Measurements from ENCODE around the gene SLC12A5.
A peak's percentile ranks its signal among the peaks of the same experiment; 100 is the strongest.

Gene SLC12A5

DNA sequence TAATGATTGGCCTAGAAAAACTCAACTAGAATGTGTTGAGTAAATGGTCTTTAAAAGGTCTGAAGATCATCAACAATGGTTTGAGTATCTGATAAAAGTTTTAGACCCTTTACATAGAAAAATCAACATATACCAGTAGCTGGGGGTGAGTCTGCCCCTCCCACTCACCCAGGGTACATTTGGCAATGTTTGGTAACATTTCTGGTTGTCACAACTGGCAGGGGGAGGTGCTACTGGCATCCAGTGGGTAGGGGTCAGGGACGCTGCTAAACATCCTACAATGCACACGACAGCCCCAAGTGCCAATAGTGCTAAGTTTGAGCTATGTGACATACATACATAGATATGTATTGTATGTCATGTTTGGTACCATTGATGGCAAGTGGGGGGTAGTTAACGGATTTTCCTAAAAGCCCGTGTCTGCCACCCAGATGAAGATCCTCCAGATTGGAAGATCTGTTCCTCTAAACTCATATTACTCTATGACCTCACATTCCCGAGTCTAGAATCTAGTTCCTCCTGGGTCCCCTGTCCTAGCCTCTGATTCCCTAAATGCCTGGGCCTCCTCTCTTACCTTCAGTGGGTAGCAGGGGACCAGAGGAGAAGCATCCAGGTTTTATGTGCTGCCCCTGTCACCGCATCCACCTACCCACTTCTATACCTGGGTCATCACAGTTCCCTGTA lies 22.9 kb upstream of the SLC12A5 start:
- no peak for DNase-seq (ENCODE audit: low read depth)

DNA sequence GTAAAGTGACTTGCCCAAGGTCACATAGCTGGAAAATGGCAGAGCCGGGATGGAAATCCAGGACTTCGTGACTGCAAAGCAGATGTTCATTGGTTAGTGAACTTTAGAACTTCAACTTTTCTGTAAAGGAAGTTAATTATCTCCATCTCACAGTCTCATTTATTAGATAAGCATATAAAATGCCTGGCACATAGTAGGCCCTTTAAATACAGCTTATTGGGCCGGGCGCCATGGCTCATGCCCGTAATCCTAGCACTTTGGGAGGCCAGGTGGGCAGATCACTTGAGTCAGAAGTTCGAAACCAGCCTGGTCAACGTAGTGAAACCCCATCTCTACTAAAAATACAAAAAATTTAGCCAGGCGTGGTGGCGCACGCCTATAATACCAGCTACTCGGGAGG lies 22.1 kb upstream of the SLC12A5 start:
- no peak for DNase-seq (ENCODE audit: low read depth)

DNA sequence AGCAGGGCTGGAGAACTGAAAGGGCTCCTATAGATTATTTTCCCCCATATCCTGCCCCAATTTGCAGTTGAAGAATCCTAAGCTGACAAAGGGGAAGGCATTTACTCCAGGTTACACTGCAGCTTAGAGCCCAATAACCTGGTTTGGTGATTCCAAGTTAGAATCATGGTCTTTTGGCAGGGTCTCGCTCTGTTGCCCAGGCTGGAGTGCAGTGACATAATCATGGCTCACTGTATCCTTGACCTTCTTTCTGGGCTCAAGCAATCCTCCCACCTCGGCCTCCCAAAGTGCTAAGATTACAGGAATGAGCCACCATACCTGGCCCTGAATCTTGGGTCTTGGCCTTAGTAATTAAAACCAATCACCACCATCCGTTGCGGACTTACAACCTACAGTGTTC lies 21.3 kb upstream of the SLC12A5 start:
- no peak for DNase-seq (ENCODE audit: low read depth)

DNA sequence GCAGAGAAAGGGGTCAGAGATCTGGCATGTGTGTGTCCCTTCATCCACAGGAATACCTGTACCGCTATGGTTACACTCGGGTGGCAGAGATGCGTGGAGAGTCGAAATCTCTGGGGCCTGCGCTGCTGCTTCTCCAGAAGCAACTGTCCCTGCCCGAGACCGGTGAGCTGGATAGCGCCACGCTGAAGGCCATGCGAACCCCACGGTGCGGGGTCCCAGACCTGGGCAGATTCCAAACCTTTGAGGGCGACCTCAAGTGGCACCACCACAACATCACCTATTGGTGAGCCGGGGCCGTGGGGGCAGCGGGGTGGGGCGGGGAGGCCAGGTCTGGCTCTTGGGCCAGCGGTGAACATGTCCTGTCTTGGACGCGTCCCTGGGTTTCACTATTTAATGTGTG lies 19.2 kb upstream of the SLC12A5 start:
- DNase-seq (ENCODE audit: low read depth): no peak

DNA sequence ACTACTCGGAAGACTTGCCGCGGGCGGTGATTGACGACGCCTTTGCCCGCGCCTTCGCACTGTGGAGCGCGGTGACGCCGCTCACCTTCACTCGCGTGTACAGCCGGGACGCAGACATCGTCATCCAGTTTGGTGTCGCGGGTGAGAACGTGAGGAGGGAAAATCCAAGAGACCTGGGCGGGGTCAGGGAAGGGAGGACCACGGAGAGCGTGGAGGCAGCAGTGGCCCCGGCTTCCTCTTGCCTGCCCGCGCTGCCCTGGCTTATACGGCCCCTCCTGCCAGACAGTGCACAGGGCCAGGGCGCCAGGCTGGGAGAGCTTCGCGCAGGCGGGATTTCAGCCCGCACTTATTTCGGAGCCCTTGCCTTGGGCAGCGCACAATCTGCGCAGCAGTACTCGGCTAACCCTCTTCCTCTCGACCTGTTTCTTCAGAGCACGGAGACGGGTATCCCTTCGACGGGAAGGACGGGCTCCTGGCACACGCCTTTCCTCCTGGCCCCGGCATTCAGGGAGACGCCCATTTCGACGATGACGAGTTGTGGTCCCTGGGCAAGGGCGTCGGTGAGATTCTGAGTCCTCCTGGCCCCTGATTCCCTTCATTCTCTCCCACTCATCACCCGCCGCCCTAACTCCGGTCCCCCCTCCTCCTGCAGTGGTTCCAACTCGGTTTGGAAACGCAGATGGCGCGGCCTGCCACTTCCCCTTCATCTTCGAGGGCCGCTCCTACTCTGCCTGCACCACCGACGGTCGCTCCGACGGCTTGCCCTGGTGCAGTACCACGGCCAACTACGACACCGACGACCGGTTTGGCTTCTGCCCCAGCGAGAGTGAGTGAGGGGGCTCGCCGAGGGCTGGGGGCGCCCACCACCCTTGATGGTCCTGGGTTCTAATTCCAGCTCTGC lies 18.3 kb upstream of the SLC12A5 start:
- no peak for DNase-seq (ENCODE audit: low read depth)

DNA sequence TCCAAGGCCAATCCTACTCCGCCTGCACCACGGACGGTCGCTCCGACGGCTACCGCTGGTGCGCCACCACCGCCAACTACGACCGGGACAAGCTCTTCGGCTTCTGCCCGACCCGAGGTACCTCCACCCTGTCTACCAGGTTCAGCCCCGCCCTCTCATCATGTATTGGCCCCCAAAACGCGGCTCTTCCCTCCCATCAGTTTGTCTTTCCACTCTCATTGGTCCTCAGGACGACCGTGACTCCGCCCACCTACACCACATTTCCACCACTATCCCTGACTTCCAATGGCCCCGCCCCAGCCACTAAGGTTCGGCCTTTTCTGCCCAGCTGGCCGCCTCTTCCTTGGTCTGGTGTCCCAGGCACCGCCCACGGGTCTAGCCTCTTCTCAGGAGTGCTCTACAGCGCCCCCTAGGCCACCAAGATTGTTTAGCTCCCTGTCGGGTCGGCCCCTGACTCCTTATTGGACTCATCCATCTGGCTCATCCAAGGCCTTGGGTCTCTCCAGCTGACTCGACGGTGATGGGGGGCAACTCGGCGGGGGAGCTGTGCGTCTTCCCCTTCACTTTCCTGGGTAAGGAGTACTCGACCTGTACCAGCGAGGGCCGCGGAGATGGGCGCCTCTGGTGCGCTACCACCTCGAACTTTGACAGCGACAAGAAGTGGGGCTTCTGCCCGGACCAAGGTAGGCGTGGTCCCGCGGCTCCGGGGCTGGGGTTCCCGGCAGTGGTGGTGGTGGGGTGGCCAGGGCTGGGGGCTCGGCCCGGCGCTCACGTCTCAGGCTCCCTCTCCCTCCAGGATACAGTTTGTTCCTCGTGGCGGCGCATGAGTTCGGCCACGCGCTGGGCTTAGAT lies 17.2 kb upstream of the SLC12A5 start:
- no peak for DNase-seq (ENCODE audit: low read depth)

DNA sequence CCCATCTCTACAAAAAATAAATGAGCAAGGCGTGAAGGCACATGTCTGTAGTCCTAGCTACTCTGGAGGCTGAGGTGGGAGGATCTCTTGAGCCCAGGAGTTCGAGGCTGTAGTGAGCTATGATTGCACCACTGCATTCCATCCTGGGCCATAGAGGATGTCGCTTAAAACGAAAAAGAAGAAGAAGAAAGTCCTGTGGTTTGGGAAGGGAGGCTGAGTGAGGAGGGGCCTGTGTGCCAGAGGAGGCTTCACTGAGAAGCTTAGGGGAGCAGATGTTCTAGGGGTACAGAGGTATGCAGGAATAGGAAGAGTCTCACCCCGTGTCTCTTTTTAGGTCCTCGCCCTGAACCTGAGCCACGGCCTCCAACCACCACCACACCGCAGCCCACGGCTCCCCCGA lies 16.1 kb upstream of the SLC12A5 start:
- no peak for DNase-seq (ENCODE audit: low read depth)

DNA sequence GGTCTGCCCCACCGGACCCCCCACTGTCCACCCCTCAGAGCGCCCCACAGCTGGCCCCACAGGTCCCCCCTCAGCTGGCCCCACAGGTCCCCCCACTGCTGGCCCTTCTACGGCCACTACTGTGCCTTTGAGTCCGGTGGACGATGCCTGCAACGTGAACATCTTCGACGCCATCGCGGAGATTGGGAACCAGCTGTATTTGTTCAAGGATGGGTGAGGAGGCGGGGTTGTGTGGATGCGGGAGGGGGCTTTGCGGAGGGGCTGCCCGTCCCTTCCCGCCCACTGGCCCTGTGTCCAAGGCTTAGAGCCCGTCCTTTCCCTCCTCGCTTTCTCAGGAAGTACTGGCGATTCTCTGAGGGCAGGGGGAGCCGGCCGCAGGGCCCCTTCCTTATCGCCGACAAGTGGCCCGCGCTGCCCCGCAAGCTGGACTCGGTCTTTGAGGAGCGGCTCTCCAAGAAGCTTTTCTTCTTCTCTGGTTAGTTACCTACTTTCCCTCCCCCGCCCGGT lies 15.6 kb upstream of the SLC12A5 start:
- no peak for DNase-seq (ENCODE audit: low read depth)

DNA sequence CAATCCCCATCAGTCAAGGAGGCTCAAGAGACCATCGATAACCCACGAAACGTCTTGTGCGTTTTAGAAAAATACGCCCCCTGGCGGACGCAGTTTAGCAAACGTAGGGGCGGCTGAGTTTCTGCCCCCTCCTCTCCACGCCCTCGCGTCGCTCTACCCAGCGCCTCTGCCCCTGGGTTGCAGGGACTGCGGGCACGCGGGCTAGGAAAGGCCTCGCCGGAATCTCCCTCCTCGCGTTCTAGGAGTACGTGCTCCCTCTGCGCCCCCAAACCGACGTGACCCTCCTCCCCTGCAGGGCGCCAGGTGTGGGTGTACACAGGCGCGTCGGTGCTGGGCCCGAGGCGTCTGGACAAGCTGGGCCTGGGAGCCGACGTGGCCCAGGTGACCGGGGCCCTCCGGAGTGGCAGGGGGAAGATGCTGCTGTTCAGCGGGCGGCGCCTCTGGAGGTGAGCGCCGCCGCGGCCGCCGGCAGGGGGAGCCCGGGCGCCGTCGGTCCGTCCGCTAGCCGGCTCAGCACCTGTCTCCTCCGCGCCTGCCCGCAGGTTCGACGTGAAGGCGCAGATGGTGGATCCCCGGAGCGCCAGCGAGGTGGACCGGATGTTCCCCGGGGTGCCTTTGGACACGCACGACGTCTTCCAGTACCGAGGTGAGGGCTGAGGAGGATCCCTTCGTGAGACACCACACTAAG lies 15.0 kb upstream of the SLC12A5 start:
- peak; percentile 51 for DNase-seq (ENCODE audit: low read depth)

DNA sequence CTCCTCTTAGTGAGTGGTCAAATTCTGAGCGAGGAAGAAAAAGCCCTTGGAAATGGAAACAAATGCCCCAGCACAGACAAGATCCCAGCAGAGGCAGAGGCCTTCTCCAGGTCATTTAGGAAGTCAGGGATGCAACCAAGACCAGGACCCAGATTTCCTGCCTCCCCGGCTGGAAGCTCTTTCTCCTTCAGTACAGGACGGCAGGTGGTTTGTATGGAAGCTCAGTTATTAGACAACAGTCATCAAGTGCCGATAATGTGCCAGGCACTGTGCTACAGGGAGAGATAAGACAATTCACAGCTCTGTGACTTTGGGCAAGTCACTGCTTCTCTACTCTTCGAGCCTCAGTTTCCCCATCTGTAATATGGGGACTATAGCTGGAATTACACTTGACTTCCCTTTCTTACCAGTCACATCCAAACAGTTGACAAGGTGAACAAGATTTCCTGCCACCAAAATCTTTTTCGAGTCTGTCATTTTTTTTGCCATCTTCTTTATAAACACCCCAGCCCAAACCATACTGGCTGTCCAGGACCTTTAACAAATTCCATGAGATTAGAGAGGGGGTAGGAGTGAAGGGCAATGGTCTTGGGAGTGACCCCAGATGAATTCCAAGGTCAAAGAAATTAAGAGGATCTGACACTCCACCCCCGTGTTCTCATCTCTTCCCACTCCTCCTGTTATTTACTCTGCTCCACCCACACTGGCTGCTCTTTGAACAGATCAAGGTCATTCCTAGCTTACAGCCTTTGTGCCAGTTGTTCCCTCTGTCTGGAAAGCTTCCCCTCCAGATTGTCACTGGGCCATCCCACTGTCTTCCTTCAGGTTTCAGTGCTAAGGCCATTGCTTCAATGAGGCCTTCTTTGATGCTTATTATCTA lies 14.3 kb upstream of the SLC12A5 start:
- DNase-seq (ENCODE audit: low read depth): no peak

DNA sequence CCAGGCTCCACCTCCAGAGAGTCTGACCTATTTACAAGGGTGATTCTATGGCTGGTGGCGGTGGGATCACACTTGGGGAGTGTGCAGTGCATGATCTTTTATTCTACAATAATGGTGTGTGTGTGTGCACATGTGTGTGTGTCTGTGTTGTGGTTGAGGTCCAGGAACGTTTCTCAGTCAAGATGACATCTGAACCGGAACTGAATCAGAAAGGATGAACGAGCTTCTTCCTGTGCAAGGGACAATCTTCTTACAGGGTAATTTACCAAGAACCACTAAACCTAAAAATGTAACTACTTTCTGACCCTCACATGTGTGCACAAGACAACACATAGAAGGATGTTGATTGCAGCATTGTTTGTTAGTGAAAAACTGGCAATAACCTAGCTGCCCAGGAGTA lies 11.7 kb upstream of the SLC12A5 start:
- DNase-seq (ENCODE audit: low read depth): no peak

DNA sequence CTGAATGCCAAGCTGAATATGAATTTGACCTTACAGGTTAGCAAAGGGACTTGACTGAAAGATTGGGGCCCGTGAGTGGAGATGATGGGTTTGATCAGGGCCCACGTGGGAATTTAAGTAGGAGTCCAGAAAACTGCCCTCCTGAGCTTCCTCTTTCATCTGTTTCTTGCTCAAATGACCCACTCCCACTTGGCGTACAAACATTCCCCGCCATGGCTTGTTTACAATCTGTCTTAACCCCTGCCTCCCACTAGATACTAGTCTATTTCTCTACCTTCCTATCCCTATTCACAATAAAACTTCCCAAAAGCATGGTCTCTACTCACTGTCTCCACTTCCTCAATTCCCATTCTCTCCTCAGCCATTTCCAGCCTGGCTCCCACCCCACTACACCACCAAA lies 10.9 kb upstream of the SLC12A5 start:
- DNase-seq (ENCODE audit: low read depth): no peak

DNA sequence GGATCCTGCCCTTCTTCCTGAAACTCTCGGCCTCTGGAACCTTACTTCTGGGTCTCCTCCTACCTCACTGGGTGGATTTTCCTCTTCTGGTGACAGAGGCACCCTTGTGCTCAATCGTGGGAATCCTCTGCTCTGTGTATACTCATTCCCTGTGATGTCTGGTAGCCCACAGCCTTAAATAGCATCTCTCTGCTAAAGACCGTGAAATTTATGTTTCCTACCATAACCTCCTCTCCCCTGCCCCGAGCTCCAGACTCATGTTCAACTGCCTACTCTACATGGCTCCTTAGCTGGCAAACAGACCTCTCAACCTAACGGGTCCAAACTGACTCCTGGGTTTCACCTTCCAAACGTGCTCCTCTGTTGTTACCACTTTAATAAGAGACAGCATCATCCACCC lies 10.4 kb upstream of the SLC12A5 start:
- no peak for DNase-seq (ENCODE audit: low read depth)

DNA sequence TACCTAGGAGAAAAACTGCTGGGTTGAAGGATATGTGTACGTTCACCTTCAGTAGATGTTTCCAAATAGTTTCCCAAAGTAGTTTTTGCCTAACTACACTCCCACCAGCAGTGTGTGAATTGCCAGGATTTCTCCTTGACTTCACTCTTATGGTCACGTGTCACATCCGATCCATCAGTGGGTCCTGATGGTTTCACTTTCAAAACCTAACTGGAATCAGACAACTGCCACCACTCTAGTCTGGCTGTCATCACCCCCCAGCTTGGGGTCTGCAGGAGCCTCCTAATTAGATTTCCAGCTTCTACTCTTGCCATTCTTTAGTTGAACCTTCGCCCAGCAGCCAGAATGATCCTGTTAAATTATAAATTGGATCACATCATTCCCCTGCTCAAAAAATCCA lies 8.5 kb upstream of the SLC12A5 start:
- no peak for DNase-seq (ENCODE audit: low read depth)

DNA sequence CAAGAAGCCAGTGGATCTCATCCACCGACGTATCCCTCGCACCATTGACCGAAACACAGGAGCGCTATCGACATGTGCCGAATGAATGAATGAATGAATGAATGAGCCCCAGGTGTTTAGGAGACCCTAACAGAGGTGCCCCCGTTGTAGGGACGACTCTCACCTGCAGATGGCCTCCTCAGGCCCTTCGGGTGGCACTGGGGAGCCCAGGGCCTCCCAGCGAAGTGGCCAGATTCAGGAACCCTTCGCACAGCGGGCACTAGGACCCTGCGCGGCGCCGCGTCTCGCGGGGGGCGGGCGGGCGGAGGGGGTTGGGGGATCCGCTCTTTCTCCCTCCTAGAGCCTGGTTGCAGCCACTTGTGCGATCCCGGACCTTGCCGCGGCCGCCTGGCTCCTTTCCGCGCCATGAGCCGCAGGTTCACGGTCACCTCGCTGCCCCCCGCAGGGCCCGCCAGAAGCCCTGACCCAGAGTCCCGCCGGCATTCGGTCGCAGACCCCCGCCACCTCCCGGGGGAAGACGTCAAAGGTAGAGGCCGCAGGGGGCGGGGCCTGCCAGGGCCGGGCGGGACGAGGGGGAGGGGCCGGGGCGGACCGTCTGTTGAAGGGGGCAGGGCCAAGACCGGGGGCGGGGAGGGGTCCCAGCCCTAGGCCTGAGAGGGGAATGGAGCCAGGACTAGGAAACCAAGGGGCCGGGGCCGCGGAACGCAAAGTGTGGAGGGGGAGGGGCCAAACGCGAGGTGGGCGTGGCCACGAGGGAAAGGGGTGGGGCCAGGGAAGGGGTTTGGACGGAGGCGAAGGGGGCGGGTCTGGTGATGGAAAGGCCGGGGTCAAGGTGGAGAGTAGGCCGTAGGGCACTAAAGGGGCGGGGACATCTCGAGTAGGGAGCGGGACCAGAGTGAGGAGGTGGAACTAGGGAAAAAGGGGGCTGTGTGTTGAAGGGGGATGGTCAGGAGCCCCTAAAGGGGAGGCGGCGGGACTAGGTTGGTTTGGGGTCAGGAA lies 7.4 kb upstream of the SLC12A5 start:
- DNase-seq (ENCODE audit: low read depth): no peak

DNA sequence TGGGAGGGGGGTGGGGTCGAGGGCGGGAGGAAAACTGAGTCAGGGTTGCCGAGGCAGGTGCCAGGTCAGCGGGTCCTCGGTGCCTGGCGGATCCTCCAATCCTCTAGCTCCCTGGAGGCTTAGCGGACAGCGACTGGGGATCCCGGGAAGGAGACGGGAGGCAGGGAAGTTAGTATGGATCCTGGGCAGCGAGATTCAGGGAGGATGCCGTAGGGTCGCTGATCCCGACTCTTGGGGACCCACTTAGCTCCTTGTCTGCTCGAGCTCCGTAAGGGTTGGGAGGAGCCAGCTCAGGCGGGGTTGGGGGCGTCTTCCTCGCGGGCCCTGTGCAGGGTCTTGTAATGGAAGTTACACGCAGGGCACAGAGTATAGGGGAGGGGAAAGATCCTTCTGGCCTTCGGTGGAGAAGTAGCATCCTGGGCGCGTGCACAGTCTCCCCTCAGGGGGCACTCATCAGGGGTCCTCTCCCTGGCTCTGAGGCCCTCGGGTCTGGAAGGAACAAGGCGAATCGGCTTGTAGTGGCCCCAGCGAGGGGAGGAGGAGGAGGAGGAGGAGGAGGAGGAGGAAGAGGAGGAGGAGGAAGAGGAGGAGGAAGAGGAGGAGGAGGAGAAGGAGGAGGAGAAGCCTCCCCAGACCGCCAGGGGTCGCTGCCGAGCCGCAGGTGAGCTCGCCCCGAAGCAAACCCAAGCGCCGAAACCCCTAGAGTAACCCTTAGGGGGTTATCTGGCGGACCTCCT lies 6.4 kb upstream of the SLC12A5 start:
- DNase-seq (ENCODE audit: low read depth): peak; percentile 65

DNA sequence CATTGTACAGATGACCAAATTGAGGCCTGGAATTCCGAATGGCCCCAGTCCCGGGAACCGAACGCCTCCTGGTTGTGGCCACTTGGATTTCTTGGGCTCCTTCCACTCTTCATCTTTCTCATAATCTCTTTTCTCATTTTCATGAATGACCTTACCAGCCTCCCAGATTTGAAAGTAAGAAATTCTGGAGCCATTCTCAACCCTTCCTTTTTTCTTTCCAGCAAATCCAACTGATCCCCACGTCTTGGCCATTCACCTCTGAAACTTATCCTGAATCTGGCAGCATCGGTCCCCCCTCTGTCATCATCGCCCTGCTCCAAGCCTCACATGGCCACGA lies 5.9 kb upstream of the SLC12A5 start:
- no peak for DNase-seq (ENCODE audit: low read depth)

DNA sequence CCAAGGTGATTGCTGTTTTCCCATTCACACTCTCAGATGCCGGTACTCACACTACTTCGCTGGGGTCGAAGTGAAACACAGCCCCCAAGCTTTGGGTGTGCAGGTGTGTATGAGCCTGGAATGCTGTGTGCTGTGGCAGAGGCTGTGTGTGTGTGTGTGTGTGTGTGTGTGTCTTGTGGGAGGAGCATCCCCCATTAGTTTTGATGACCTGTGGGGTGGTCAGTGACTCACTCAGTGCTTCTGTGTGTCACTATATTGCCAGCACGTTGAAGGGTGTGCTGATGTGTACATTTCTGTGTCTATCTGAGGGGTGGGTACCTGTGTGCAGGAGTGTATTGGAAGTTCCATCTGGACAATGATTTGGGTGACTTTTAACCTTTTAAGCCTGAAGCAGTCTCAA lies 5.0 kb upstream of the SLC12A5 start:
- DNase-seq (ENCODE audit: low read depth): no peak

DNA sequence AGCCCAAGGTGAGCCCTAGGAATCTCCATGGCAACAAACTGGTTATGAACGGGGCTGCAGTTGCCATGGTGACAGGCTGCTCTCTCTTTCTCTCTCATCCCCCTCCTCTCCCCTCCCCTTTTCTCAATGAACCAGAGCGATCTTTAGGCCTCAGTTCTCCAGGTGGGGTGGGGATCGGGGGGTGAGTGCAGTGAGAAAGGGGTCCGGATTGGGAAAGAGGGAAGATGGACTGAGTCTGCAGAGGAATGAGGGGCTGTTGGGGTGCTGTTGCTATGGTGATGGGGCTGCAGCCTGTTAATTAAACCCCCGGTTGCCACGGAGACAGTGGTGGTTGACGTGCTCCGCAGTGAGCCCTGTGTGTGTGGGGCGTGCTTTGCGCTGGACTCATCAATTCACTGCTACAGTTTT lies 3.6 kb upstream of the SLC12A5 start:
- no peak for DNase-seq (ENCODE audit: low read depth)
